Ascending aorta (tissue), 2 donors: ENCODE data around the gene SLC17A9. TPM values are rescaled to one million over a fixed set of nuclear protein-coding genes. Genes with fewer than 3 reads are reported as not detected.

Source experiments
- DNase-seq, 2 donors: peaks; one replicate each; pipeline ENCODE4 v3.0.0-alpha.2; 2019; ENCODE audit warnings: low spot score in 2 of 2
- H3K27ac ChIP-seq, 2 donors: fragments of 200-600 bp; sonication (generic); one replicate each; pipeline ENCODE4 v1.5.1; 2016 to 2017; ENCODE audit warnings: mild to moderate bottlenecking in 1 of 2
- H3K27me3 ChIP-seq: fragments of 200-600 bp; sonication (generic); one replicate; pipeline ENCODE4 v1.5.1; 2017
- H3K36me3 ChIP-seq, 2 donors: fragments of 200-600 bp; sonication (generic); one replicate each; pipeline ENCODE4 v1.5.1; 2016
- H3K4me1 ChIP-seq, 2 donors: fragments of 200-600 bp; sonication (generic); one replicate each; pipeline ENCODE4 v1.5.1; 2016 to 2017; ENCODE audit warnings: mild to moderate bottlenecking in 1 of 2
- H3K4me3 ChIP-seq, 2 donors: fragments of 200-600 bp; sonication (generic); one replicate each; pipeline ENCODE4 v1.5.1; 2016 to 2017; ENCODE audit warnings: mild to moderate bottlenecking in 1 of 2
- H3K9me3 ChIP-seq, 2 donors: fragments of 200-600 bp; sonication (generic); one replicate each; pipeline ENCODE4 v1.5.1; 2016
- intact Hi-C: fragments of 100-400 bp; cut with DNase I; formaldehyde crosslinking; loops from one replicate; pipeline ENCODE4 v1.15.1; 2023
- total RNA-seq: library from RNA; depleted of rRNA; stranded (reverse); fragments of >200 nt; gene quantifications from one replicate; pipeline ENCODE4 v1.1.0, GENCODE V29; 2016
- TF ChIP-seq, protein P1 (sequence below), 3 experiments: fragments of 200-600 bp in 2 of 3; fragments of 450-650 bp in 1 of 3; sonication (generic) in 2 of 3; IDR thresholded peaks; one replicate each; pipeline ENCODE4 v1.5.1; 2016 to 2019; ENCODE audit warnings: antibody characterized with exemption in 3 of 3, mild to moderate bottlenecking in 1 of 3, moderate library complexity in 1 of 3

The SLC17A9 gene
- total RNA-seq, 1 donor from 2014 or later, result 30.0 TPM

DNA sequence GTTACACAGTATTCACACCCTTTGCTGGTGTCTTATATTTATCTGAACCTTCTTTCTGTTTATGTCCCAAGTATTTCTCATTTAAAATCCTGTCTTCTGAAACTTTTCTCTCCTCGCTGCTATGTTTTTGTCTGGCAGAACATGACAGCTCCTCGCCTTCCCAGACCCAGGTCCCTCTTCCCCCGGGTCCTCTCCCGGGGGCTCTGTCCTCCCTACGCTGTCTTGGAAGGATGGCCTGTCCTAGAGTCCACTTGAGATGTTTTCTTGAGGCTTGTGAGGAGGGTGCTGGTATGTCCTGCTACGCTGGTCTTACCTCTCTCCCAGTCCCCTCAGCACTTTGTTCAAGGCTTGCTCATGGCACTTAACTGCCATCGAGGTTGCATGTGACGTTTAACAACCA, 8.3 kb upstream of the SLC17A9 start:
- intact Hi-C loops, result no loop called here
- no peaks in the 10 kb centered on the region for H3K9me3 ChIP-seq
- no peak overlapping the region for H3K27ac ChIP-seq
- no peaks in the 10 kb centered on the region for H3K27me3 ChIP-seq
- no peak for DNase-seq
- H3K36me3 ChIP-seq, result peaks cover 57 to 62% of the 10 kb centered on the region in 2 donors
- TF ChIP-seq, protein P1, sequence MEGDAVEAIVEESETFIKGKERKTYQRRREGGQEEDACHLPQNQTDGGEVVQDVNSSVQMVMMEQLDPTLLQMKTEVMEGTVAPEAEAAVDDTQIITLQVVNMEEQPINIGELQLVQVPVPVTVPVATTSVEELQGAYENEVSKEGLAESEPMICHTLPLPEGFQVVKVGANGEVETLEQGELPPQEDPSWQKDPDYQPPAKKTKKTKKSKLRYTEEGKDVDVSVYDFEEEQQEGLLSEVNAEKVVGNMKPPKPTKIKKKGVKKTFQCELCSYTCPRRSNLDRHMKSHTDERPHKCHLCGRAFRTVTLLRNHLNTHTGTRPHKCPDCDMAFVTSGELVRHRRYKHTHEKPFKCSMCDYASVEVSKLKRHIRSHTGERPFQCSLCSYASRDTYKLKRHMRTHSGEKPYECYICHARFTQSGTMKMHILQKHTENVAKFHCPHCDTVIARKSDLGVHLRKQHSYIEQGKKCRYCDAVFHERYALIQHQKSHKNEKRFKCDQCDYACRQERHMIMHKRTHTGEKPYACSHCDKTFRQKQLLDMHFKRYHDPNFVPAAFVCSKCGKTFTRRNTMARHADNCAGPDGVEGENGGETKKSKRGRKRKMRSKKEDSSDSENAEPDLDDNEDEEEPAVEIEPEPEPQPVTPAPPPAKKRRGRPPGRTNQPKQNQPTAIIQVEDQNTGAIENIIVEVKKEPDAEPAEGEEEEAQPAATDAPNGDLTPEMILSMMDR (IDR thresholded peaks at IDR 0.05), result no peak
- no peak overlapping the region for H3K4me3 ChIP-seq
- peaks cover 3 to 7% of the 10 kb centered on the region in 2 donors for H3K4me1 ChIP-seq

GRCh38 chr20:62944746-62945145, 7.8 kb upstream of the SLC17A9 start:
- Histone ChIP-seq H3K36me3 (peaks cover 57 to 66% of the 10 kb centered on the region in 2 donors), H3K9me3 (no peaks in the 10 kb centered on the region), H3K27ac (no peak overlapping the region), H3K4me3 (no peak overlapping the region), H3K4me1 (peaks cover 0 to 2% of the 10 kb centered on the region in 2 donors), H3K27me3 (no peaks in the 10 kb centered on the region)
- intact Hi-C loops, result no loop called here
- TF ChIP-seq, protein P1 (IDR thresholded peaks at IDR 0.05), result no peak
- DNase-seq, result no peak

DNA sequence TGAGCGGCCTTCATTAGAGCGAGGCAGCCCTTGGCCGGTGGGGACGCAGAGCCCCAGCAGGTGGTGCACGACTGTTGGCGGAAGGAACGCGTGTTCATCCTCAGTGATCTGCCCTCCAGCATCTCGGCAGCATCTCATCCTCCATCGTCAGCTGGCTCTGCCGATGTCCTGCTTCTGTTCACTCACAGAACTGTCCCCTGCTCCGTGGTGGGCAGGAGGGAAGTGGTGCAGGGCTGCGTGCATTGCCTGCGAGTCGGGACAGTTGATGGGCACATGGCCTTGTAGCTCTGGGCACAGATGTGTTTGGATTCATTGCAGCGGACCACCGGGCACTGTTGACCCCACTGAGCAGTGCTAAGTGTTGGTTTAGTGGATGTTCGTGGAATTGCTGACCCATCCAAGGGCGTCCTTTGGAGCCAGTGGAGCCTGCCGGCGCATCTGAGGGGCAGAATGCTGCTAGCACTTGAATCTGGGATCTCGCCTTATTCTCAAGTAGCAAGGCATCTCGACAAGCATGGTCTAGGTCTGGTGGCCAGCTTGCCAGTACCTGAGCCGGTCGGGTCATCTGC, 6.7 kb upstream of the SLC17A9 start:
- Histone ChIP-seq H3K4me3 (no peak overlapping the region), H3K27ac (no peak overlapping the region), H3K36me3 (peaks cover 57 to 77% of the 10 kb centered on the region in 2 donors), H3K4me1 (no peaks in the 10 kb centered on the region), H3K9me3 (no peaks in the 10 kb centered on the region), H3K27me3 (no peaks in the 10 kb centered on the region)
- TF ChIP-seq, protein P1 (IDR thresholded peaks at IDR 0.05), result no peak
- no peak for DNase-seq
- intact Hi-C loops, result no loop called here

GRCh38 chr20:62946918-62947317, 5.6 kb upstream of the SLC17A9 start:
- Histone ChIP-seq H3K4me3 (no peak overlapping the region), H3K4me1 (no peaks in the 10 kb centered on the region), H3K27me3 (no peaks in the 10 kb centered on the region), H3K36me3 (peaks cover 57 to 74% of the 10 kb centered on the region in 2 donors), H3K27ac (no peak overlapping the region), H3K9me3 (no peaks in the 10 kb centered on the region)
- TF ChIP-seq, protein P1 (IDR thresholded peaks at IDR 0.05), result no peak
- DNase-seq, result no peak
- intact Hi-C loops, result no loop called here

DNA sequence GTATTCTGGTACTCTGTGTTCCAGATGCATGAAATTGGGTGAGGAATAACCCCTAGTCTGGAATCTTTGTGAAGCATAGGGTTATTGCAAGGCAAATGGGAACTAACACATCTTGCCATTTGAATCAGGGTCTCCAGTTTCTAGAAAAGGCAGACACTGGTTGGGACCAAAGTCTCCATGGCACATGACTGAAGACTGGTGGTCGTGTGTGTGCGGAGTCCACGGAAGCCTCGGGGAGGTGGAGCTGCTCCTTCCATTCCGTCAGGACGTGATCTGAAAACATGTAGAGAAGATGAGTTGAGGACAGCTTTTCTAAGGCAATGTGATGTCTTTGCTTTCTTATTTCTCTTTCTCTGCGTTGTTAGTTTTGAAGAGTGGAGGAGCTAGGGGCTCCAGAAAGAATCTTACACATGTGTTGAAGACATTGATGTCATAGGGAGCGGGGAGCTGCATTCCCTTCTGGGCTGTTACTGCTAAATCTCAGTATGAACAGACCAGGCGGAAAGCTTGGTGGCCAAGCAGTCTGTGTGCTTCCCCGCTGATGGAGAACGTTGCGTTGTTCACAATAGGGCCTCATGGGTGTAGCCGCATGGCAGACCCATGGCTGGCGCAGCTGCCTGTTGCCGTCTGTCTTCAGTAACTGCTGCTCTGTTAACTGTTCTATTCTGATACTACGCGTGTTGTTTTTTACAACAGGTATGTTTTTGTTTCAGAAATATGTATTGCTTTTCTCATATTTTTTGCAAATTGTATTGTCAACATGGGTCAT, 4.8 kb upstream of the SLC17A9 start:
- Histone ChIP-seq H3K4me3 (no peak overlapping the region), H3K9me3 (no peaks in the 10 kb centered on the region), H3K36me3 (peaks cover 50 to 71% of the 10 kb centered on the region in 2 donors), H3K27me3 (no peaks in the 10 kb centered on the region), H3K27ac (no peak overlapping the region), H3K4me1 (peaks cover 0 to 2% of the 10 kb centered on the region in 2 donors)
- TF ChIP-seq, protein P1 (IDR thresholded peaks at IDR 0.05), result no peak
- no peak for DNase-seq
- intact Hi-C loops, result no loop called here
